WTC11 (cell line): Measurements from ENCODE around the gene CBX1. TPM values are rescaled to one million over a fixed set of nuclear protein-coding genes. Genes with fewer than 3 reads are reported as not detected.

Source experiments
- AR ChIP-seq: fragments of 250-450 bp; sonication (Bioruptor Pico); IDR thresholded peaks from 2 replicates; pipeline ENCODE4 v1.9.0; 2021; ENCODE audit warnings: mild to moderate bottlenecking
- ELF4 ChIP-seq: sonication (generic); formaldehyde crosslinking; IDR thresholded peaks from 2 replicates; pipeline ENCODE4 v1.8.1; 2022; ENCODE audit warnings: low read depth, mild to moderate bottlenecking, moderate library complexity, missing genetic modification reagents
- ESRRA ChIP-seq: sonication (generic); formaldehyde crosslinking; IDR thresholded peaks from 2 replicates; pipeline ENCODE4 v1.8.1; 2022; ENCODE audit warnings: mild to moderate bottlenecking, missing genetic modification reagents, borderline replicate concordance
- FOXJ3 ChIP-seq: sonication (generic); formaldehyde crosslinking; IDR thresholded peaks from 2 replicates; pipeline ENCODE4 v1.9.0; 2021; ENCODE audit warnings: missing genetic modification reagents, mild to moderate bottlenecking, borderline replicate concordance
- IRF2 ChIP-seq: sonication (generic); formaldehyde crosslinking; IDR thresholded peaks from 2 replicates; pipeline ENCODE4 v1.8.0; 2022; ENCODE audit warnings: low read depth, missing genetic modification reagents, borderline replicate concordance
- JAZF1 ChIP-seq: fragments of 250-450 bp; sonication (Bioruptor Pico); IDR thresholded peaks from 2 replicates; pipeline ENCODE4 v1.9.0; 2021; ENCODE audit warnings: moderate library complexity, mild to moderate bottlenecking, inconsistent platforms
- MXD4 ChIP-seq: fragments of 250-450 bp; sonication (Bioruptor Pico); IDR thresholded peaks from 2 replicates; pipeline ENCODE4 v1.8.0; 2021; ENCODE audit warnings: mild to moderate bottlenecking, moderate library complexity, borderline replicate concordance
- NFATC4 ChIP-seq: fragments of 250-450 bp; sonication (Bioruptor Pico); IDR thresholded peaks from 2 replicates; pipeline ENCODE4 v1.9.0; 2021; ENCODE audit warnings: mild to moderate bottlenecking
- NFYB ChIP-seq: sonication (generic); formaldehyde crosslinking; conservative IDR thresholded peaks from 2 replicates; pipeline ENCODE4 v1.8.0; 2022; ENCODE audit warnings: low read depth, missing genetic modification reagents
- SOX15 ChIP-seq: fragments of 250-450 bp; sonication (Bioruptor Pico); IDR thresholded peaks from 2 replicates; pipeline ENCODE4 v1.9.0; 2021; ENCODE audit warnings: mild to moderate bottlenecking
- STAT6 ChIP-seq: sonication (generic); formaldehyde crosslinking; conservative IDR thresholded peaks from 2 replicates; pipeline ENCODE4 v1.8.1; 2023; ENCODE audit warnings: mild to moderate bottlenecking, low read depth, missing genetic modification reagents, moderate library complexity
- USF2 ChIP-seq: sonication (generic); formaldehyde crosslinking; IDR thresholded peaks from 2 replicates; pipeline ENCODE4 v1.8.1; 2023; ENCODE audit warnings: mild to moderate bottlenecking, missing genetic modification reagents, moderate library complexity
- ZNF219 ChIP-seq: sonication (generic); formaldehyde crosslinking; IDR thresholded peaks from 2 replicates; pipeline ENCODE4 v1.8.0; 2023; ENCODE audit warnings: missing genetic modification reagents, mild to moderate bottlenecking, borderline replicate concordance
- ZNF232 ChIP-seq: sonication (generic); formaldehyde crosslinking; IDR thresholded peaks from 2 replicates; pipeline ENCODE4 v1.8.0; 2022; ENCODE audit warnings: mild to moderate bottlenecking, missing genetic modification reagents
- ZNF416 ChIP-seq: fragments of 250-450 bp; sonication (Bioruptor Pico); IDR thresholded peaks from 2 replicates; pipeline ENCODE4 v1.9.0; 2021; ENCODE audit warnings: mild to moderate bottlenecking, inconsistent platforms
- total RNA-seq: library from RNA; stranded (reverse); gene quantifications from 3 replicates; pipeline ENCODE4 v1.2.3, GENCODE V29; 2021
- TF ChIP-seq, protein P1 (sequence below): sonication (generic); formaldehyde crosslinking; IDR thresholded peaks from 2 replicates; pipeline ENCODE4 v1.8.0; 2023; ENCODE audit warnings: missing genetic modification reagents, mild to moderate bottlenecking, borderline replicate concordance
- TF ChIP-seq, protein P2 (sequence below): fragments of 200-600 bp; IDR thresholded peaks from 2 replicates; pipeline ENCODE4 v1.8.0; 2022; ENCODE audit warnings: antibody characterized with exemption
- TF ChIP-seq, protein P3 (sequence below): sonication (generic); formaldehyde crosslinking; IDR thresholded peaks from 2 replicates; pipeline ENCODE4 v1.8.1; 2022; ENCODE audit warnings: mild to moderate bottlenecking, moderate library complexity, missing genetic modification reagents
- TF ChIP-seq, protein P4 (sequence below): sonication (generic); formaldehyde crosslinking; IDR thresholded peaks from 2 replicates; pipeline ENCODE4 v1.8.1; 2022; ENCODE audit warnings: low read depth, missing genetic modification reagents, borderline replicate concordance
- TF ChIP-seq, protein P5 (sequence below): sonication (generic); formaldehyde crosslinking; conservative IDR thresholded peaks from 2 replicates; pipeline ENCODE4 v1.8.1; 2022; ENCODE audit warnings: mild to moderate bottlenecking, missing genetic modification reagents

Gene CBX1
- total RNA-seq, 1 experiment from 2014 or later = 162 TPM

DNA sequence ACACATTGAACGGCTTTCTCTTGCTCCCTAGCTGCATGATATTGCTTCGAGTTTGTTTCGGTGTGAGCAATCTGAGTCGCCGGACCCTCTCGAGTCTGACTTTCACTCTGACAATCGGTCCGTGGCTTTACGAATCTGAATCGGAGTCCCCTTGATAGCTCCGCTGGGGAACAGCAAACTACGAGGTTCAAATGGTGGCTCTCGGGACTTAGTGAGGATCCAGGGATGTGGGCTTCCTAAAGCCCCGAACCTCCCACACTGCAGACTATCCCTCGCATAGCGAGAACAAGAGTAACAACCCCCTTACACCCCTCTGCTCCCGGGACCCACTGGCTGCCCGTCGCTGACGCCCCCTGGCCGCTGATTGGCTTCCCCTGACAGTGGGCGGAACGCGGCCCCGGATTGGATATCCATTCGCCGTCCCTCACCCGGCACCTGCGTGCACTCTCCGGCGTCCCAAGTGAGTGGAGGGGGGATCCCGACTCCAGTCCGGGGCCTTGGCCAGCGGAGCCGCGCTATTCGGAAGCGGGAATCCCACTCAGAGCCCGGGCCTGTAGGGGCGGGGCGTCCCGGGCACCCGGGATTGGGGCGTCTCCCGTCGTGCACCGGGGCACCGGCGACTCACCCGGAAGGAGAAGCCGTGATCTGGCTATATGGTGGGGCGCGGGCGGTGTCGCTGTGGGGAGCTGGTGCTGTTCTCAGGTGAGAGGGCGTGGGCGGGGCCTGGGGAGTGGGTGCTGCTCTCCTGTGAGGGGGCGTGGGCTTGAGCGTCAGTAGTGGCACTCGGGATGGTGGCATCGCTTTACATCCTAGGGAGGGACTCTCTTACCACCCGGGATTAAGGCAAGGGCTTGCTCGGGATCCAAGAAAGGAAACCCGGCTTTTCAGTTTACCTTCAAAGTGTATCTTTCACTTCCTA is 6.1 kb upstream of the CBX1 start, which contains the start of gene SNX11 (continued):
- TF ChIP-seq SOX15 (CRISPR knock-in tag) (no peak), ZNF232 (CRISPR knock-in tag) (peak; percentile 52; the same call in 1 of the 2 replicates), ESRRA (CRISPR knock-in tag) (0 out of 2 replicates have a peak, but pooled peaks have one; percentile 40), NFYB (CRISPR knock-in tag) (peak; percentile 94), ZNF219 (CRISPR knock-in tag) (no peak), STAT6 (CRISPR knock-in tag) (no peak), AR (CRISPR knock-in tag) (no peak), NFATC4 (CRISPR knock-in tag) (no peak), USF2 (CRISPR knock-in tag) (no peak), ELF4 (no peak), IRF2 (CRISPR knock-in tag) (no peak), MXD4 (no peak), FOXJ3 (CRISPR knock-in tag) (no peak), JAZF1 (CRISPR knock-in tag) (no peak), ZNF416 (CRISPR knock-in tag) (no peak)
- TF ChIP-seq, protein P1, sequence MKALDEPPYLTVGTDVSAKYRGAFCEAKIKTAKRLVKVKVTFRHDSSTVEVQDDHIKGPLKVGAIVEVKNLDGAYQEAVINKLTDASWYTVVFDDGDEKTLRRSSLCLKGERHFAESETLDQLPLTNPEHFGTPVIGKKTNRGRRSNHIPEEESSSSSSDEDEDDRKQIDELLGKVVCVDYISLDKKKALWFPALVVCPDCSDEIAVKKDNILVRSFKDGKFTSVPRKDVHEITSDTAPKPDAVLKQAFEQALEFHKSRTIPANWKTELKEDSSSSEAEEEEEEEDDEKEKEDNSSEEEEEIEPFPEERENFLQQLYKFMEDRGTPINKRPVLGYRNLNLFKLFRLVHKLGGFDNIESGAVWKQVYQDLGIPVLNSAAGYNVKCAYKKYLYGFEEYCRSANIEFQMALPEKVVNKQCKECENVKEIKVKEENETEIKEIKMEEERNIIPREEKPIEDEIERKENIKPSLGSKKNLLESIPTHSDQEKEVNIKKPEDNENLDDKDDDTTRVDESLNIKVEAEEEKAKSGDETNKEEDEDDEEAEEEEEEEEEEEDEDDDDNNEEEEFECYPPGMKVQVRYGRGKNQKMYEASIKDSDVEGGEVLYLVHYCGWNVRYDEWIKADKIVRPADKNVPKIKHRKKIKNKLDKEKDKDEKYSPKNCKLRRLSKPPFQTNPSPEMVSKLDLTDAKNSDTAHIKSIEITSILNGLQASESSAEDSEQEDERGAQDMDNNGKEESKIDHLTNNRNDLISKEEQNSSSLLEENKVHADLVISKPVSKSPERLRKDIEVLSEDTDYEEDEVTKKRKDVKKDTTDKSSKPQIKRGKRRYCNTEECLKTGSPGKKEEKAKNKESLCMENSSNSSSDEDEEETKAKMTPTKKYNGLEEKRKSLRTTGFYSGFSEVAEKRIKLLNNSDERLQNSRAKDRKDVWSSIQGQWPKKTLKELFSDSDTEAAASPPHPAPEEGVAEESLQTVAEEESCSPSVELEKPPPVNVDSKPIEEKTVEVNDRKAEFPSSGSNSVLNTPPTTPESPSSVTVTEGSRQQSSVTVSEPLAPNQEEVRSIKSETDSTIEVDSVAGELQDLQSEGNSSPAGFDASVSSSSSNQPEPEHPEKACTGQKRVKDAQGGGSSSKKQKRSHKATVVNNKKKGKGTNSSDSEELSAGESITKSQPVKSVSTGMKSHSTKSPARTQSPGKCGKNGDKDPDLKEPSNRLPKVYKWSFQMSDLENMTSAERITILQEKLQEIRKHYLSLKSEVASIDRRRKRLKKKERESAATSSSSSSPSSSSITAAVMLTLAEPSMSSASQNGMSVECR = peak; percentile 57; the same call in 1 of the 2 replicates
- TF ChIP-seq, protein P2, sequence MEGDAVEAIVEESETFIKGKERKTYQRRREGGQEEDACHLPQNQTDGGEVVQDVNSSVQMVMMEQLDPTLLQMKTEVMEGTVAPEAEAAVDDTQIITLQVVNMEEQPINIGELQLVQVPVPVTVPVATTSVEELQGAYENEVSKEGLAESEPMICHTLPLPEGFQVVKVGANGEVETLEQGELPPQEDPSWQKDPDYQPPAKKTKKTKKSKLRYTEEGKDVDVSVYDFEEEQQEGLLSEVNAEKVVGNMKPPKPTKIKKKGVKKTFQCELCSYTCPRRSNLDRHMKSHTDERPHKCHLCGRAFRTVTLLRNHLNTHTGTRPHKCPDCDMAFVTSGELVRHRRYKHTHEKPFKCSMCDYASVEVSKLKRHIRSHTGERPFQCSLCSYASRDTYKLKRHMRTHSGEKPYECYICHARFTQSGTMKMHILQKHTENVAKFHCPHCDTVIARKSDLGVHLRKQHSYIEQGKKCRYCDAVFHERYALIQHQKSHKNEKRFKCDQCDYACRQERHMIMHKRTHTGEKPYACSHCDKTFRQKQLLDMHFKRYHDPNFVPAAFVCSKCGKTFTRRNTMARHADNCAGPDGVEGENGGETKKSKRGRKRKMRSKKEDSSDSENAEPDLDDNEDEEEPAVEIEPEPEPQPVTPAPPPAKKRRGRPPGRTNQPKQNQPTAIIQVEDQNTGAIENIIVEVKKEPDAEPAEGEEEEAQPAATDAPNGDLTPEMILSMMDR = no peak
- TF ChIP-seq, protein P3, sequence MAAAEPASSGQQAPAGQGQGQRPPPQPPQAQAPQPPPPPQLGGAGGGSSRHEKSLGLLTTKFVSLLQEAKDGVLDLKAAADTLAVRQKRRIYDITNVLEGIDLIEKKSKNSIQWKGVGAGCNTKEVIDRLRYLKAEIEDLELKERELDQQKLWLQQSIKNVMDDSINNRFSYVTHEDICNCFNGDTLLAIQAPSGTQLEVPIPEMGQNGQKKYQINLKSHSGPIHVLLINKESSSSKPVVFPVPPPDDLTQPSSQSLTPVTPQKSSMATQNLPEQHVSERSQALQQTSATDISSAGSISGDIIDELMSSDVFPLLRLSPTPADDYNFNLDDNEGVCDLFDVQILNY = peak; percentile 71; the same call in 1 of the 2 replicates
- TF ChIP-seq, protein P4, sequence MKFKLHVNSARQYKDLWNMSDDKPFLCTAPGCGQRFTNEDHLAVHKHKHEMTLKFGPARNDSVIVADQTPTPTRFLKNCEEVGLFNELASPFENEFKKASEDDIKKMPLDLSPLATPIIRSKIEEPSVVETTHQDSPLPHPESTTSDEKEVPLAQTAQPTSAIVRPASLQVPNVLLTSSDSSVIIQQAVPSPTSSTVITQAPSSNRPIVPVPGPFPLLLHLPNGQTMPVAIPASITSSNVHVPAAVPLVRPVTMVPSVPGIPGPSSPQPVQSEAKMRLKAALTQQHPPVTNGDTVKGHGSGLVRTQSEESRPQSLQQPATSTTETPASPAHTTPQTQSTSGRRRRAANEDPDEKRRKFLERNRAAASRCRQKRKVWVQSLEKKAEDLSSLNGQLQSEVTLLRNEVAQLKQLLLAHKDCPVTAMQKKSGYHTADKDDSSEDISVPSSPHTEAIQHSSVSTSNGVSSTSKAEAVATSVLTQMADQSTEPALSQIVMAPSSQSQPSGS (CRISPR knock-in tag) = no peak
- TF ChIP-seq, protein P5, sequence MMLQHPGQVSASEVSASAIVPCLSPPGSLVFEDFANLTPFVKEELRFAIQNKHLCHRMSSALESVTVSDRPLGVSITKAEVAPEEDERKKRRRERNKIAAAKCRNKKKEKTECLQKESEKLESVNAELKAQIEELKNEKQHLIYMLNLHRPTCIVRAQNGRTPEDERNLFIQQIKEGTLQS = no peak
